Measurements from ENCODE around the gene PRKN.

DNA sequence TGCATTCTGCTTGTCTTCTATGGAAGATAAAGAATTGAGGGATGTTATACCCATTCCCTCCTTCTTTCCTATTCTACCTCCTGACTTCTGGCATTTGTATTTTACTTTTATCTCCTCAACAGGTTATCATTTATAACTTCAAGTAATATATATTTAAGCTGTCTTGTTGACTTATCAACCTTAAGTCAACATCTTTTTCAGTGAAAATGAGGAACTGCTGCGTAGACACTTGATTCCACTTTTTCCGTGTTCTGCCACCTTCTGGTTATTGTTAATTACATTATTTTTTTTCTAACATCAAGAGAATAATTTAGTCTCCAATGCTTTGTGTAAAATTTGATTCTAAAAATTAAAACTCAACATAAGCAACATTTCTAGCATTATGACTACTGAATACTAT, 107.5 kb downstream of the PRKN start:
- TF ChIP-seq ZFP30 (CRISPR knock-in tag; IDR thresholded peaks at IDR 0.05) (no peak), ZNF565 (CRISPR knock-in tag; conservative IDR thresholded peaks at IDR 0.05; ENCODE audit: low read depth) (no peak), ARNTL (CRISPR knock-in tag; IDR thresholded peaks at IDR 0.05; ENCODE audit: borderline replicate concordance, low read depth) (no peak)

Measured in SK-N-SH treated with all-trans-retinoic acid at 6 μM for 48 hours (cell line).